Stimulated activated CD8-positive, alpha-beta memory T cell treated with anti-CD3 and anti-CD28 coated beads, Interleukin-12 subunit alpha, Interleukin-12 subunit beta, amount 100 ng/mL, for 1 hour (primary cell): ENCODE measurements around the gene CHCHD6.

ENCODE experiments used
- DNase-seq: peaks from one replicate; pipeline ENCODE4 v3.0.0-alpha.2; 2020; ENCODE audit warnings: low read depth

Gene CHCHD6

DNA sequence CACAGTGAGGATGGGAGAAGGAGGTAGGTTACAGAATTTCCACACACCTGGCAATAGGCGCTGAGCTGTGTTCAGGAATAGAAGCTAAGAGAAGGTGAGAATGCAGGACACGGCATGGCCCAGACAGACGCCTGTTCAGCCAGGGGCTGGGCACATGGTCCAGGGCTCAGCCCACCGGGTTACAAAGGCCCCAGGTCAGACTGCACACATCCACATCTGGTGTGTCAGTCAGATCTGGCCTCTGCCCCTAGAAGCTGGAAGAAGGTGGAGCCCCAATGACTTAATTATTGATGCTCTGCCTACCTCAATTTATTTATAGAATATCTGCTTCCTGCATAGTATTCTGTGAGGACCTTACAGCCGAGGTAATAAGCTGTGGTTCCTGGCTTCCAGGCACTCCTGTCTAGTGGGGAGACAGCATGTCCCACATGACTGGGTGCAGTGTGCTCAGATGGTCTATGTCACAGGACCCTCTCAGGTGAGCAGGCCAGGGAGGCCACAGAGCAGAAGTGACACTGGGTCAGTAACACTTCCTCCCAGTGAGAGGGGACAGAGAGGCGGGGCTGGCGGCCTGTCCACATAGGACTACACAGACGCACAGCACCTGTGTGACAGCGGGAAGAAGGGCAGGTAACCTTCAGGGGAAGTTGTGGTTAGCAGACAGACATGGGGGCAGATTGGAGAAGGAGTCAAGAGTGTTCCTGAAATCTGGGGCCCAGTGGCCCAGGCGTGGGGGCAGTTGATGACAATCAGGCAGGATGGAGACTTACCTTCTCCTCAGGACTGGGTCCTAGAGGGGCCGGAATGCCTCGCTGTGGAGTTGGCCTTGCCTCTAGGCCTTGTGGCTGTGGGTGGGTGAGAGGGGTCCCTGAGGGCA lies 240.3 kb downstream of the CHCHD6 start:
- no peak for DNase-seq

- no peak for DNase-seq
Observed at GRCh38 chr3:126945171-126945721, 241.2 kb downstream of the CHCHD6 start.

- no peak for DNase-seq
Observed at GRCh38 chr3:126945891-126946290, 241.9 kb downstream of the CHCHD6 start.

DNA sequence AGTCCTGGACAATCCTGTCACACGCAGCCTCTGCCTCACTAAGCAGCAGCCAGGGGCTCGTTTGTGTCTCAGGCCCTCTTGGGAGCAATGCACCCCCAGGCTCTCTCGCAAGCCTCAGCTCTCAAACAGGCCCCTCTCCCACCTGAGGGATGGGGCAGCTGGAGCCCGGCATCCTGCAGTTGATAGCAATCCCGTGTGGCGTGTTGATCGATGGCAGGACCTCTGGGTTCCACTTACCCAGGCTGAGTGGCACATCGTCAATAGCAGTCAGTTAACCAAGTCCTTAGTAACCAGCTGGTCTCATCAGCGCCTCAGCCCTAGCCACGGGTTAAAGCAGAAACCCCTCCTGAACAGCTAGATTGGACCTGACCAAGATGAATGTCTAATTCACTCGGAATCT lies 242.4 kb downstream of the CHCHD6 start:
- no peak for DNase-seq

GRCh38 chr3:126947429-126947828 lies 243.4 kb downstream of the CHCHD6 start:
- no peak for DNase-seq

DNA sequence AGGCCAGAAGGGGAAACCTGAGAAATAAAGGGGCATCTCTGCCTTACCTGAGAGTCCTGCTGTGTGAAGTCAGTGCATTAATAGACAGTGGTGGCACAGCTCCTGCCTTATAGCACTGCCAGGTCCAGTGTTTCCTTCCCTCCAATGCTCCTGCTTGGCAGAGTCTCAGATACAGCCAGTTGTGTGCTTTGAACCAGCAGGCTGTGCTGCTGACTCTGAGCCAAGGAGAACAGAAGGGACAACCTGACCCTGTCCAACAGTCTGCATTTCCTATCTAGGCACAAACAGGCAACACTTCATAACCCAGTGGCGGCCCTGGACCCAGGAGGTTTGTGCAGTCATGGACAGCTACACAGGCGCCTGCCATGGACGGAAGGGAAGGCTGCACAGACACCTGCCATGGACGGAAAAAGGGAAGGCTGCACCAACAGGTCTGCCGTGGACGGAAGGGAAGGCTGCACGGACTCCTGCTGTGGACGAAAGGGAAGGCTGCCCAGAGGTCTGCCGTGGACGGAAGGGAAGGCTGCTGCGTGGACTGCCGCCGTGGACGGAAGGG lies 245.0 kb downstream of the CHCHD6 start:
- DNase-seq, result no peak

GRCh38 chr3:126951561-126951960 lies 247.5 kb downstream of the CHCHD6 start:
- no peak for DNase-seq

- no peak for DNase-seq
Observed at GRCh38 chr3:126952261-126952982, 248.4 kb downstream of the CHCHD6 start.

GRCh38 chr3:126952983-126953660 lies 249.1 kb downstream of the CHCHD6 start:
- no peak for DNase-seq

DNA sequence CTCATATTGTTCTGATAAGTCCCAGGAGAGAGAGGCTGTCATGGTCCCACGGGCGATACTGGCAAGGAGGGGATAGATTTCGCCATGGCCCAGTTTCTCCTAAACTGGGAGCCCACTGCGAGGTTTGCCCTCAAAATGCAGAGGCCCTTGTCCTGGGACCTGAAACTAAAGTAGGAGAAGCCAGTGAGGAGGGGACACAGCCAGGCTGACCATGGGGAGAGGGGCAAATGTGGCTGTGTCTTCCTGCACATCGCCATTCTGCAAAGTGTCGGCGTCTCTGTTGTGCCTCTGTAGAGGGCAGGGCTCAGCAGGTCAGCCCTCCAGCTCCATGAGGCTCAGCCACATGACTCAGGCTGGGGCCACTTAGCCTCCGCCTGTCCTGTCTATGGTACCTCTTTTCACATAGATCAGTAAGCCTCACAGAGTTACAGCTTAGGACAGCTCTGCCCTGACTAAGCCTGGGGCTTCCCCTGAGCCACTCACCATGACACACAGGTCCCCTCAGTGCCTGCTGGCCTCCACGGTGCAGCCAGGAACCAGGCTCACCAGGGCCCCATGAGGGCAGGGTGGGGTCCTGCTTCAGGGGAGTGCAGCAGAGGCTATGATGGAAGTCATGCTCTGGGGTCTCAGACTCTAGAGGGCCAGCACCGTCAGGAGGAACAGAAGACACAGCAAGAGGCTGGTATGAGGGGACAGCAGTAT lies 250.3 kb downstream of the CHCHD6 start:
- no peak for DNase-seq

- DNase-seq, result no peak
Observed at GRCh38 chr3:126955004-126955790, 251.2 kb downstream of the CHCHD6 start.

- no peak for DNase-seq
Observed at GRCh38 chr3:126956361-126956760, 252.3 kb downstream of the CHCHD6 start.

DNA sequence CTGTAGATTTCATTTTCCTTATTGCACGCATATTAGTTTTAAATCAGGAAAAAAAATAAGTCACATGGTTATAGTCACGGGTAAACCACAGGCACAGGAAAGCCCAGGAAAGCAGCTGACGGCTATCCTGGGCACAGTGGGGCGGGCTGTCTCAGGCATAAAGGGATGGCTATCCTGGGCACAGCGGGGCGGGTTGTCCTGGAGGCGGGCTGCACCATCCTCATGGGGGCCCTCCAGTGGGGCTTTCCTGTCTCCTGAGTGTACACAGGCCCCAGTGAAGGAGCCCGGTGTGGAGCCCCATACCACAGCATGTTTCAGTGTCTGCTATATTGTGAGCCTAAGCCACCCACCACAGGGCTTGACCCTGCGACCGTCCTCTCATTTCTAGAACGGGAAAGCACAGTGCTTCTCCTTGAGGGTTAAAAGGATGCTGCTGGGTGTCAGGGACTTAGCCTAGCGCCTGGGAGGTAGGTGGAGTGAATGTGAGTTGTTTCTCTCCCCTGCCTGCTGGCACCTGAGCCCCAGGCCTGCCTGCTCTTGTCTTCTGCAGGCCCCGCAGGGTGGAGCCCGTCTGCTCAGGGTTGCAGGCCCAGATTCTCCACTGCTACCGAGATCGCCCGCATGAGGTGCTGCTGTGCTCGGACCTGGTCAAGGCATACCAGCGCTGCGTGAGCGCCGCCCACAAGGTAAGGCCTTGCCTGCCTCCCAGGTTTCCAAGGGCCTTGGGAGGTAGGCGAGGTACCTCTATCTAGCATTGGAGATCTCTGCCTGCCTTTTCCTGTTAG lies 253.0 kb downstream of the CHCHD6 start:
- DNase-seq, result no peak

DNA sequence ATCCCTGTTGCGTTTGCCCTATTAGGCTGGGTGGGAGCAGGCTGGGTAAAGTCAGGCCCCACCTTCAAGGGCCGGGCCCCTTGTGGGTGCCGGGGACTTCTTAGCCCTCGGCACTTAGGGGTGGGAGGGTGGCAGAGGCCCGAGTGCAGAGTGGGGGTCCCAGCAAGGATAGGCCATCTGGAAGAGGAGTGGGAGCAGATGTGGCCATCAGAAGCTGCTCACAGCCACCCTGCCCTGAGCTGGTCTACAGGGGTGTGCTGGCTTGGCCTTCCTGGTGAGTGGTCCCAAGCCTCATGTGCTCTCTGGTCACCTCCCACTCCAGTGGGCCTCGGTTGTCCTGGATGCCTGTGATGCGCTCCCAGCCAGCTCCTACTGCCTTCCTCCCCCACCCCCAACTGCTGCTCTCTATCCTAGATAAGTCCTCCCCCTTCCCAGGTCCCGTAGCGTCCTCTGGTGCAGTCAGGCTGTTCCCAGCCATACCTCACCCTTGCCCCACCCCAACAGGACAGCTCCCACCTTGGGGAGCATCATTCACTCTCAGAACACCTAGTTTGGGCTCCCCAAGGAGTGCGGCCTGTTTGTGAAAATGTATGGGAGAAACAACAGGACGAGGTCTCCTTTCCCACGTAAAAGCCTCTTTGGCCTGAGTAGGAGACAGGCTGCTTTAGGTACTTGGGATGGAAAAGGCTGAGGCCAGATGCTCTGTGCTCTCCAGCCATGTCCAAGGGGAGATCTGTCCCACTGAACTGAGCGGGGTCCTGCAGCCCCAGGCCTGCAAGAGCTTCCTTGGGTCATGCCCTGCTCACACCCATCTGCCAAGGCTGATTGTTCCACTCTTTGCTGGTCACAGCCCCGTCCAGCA lies 254.0 kb downstream of the CHCHD6 start:
- no peak for DNase-seq

GRCh38 chr3:126958638-126959085 lies 254.6 kb downstream of the CHCHD6 start:
- DNase-seq, result no peak

- no peak for DNase-seq
Observed at GRCh38 chr3:126959136-126959920, 255.3 kb downstream of the CHCHD6 start.

DNA sequence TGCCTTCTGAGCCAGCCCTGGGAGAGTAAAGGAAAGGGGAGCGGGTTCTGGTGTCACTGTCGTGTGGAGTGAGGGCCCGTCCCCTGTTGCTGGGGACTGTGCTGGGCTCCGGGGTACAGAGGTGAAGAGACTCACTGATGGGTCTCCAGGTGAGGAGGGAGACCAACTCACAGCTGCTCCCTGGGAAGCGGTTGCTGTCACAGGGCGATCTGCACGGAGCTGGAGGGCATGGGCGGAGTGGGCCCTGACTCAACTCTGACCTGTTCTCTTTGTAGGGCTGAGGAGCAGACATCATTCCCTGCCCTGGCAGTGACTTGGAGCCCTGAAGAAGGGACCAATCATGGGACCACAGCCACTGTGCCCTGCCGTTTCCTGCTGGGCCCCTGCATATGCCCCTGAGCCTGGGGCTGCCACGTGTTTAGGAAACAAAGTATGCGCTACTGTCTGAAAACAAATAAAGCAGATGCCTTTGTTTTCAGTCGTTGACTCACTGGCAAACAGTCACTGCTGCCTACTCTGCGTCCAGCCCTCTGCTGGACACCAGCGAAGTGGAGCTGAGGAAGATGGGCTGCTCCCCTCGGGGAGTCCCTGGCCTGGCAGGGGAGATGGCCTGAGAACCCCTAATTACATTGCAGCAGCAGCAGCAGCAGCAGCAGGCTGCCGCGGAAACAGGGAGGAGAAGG lies 256.0 kb downstream of the CHCHD6 start:
- DNase-seq, result no peak
